Keratinocyte (primary cell): ENCODE data around the gene ELL. TPM values are rescaled to one million over a fixed set of nuclear protein-coding genes. Genes with fewer than 3 reads are reported as not detected.

Experiments
- DNase-seq: peaks from one replicate; pipeline ENCODE4 v3.0.0-alpha.2; 2011; ENCODE audit warnings: low read depth, missing footprints, low spot score
- FAIRE-seq: peaks from 2 replicates; lab custom pipeline; 2011; peaks lifted over from hg19 to GRCh38; lab: Jason Lieb, UNC
- H2AFZ ChIP-seq: 2 replicates; pipeline ENCODE4 v1.6.0; 2012; ENCODE audit warnings: low read length, control low read depth, inconsistent platforms; ENCODE audit not compliant: control insufficient read depth
- H3K27ac ChIP-seq: 2 replicates; pipeline ENCODE4 v1.5.1; 2011; ENCODE audit warnings: low read length; ENCODE audit not compliant: control insufficient read depth, insufficient read depth
- H3K27me3 ChIP-seq: 3 replicates; pipeline ENCODE4 v1.6.0; 2011; ENCODE audit warnings: low read length; ENCODE audit not compliant: control insufficient read depth, insufficient read depth; ENCODE audit errors: extremely low read depth
- H3K36me3 ChIP-seq, 2 experiments: 2 replicates in 1 of 2; 3 replicates in 1 of 2; pipeline ENCODE4 v1.5.1; 2011; ENCODE audit warnings: low read length in 2 of 2, mild to moderate bottlenecking in 1 of 2; ENCODE audit not compliant: control insufficient read depth in 2 of 2, insufficient read depth in 2 of 2; ENCODE audit errors: extremely low read depth in 1 of 2
- H3K4me1 ChIP-seq: 3 replicates; pipeline ENCODE4 v1.5.1; 2011; ENCODE audit warnings: low read length; ENCODE audit not compliant: control insufficient read depth, insufficient read depth; ENCODE audit errors: extremely low read depth
- H3K4me2 ChIP-seq: 3 replicates; pipeline ENCODE4 v1.6.0; 2011; ENCODE audit warnings: low read depth, low read length; ENCODE audit not compliant: control insufficient read depth, insufficient read depth; ENCODE audit errors: extremely low read depth
- H3K4me3 ChIP-seq, 3 experiments: fragments of 200-600 bp in 1 of 3; sonication (generic) in 1 of 3; 2 replicates in 2 of 3; 3 replicates in 1 of 3; pipeline ENCODE4 v1.5.1; 2011 to 2016; ENCODE audit warnings: low read length in 3 of 3, mild to moderate bottlenecking in 3 of 3, control low read depth in 2 of 3, inconsistent platforms in 1 of 3, low read depth in 1 of 3, mixed read lengths in 1 of 3, mixed run types in 1 of 3, moderate library complexity in 1 of 3; ENCODE audit not compliant: control insufficient read depth in 2 of 3, insufficient read depth in 2 of 3; ENCODE audit errors: extremely low read depth in 1 of 3
- H3K79me2 ChIP-seq: 2 replicates; pipeline ENCODE4 v1.6.0; 2012; ENCODE audit warnings: low read length; ENCODE audit not compliant: control insufficient read depth, insufficient read depth
- H3K9ac ChIP-seq: 3 replicates; pipeline ENCODE4 v1.6.0; 2011; ENCODE audit warnings: low read length; ENCODE audit not compliant: control insufficient read depth, insufficient read depth; ENCODE audit errors: extremely low read depth
- H3K9me1 ChIP-seq: 3 replicates; pipeline ENCODE4 v1.6.0; 2011; ENCODE audit warnings: low read length; ENCODE audit not compliant: control insufficient read depth, insufficient read depth; ENCODE audit errors: extremely low read depth
- H3K9me3 ChIP-seq: 2 replicates; pipeline ENCODE4 v1.5.1; 2012; ENCODE audit warnings: low read depth, low read length; ENCODE audit not compliant: control insufficient read depth
- H4K20me1 ChIP-seq: 3 replicates; pipeline ENCODE4 v1.6.0; 2011; ENCODE audit warnings: low read length; ENCODE audit not compliant: control insufficient read depth, insufficient read depth; ENCODE audit errors: extremely low read depth
- EZH2 ChIP-seq: IDR thresholded peaks from one replicate; pipeline ENCODE4 v1.6.1; 2012; ENCODE audit warnings: inconsistent platforms, mild to moderate bottlenecking, low read length, moderate library complexity
- dilution Hi-C: fragments of 300-500 bp; cut with MboI; formaldehyde crosslinking; loops from one replicate; pipeline ENCODE4 v1.7.0; 2020; ENCODE audit warnings: low sequenced_read_pairs; ENCODE audit not compliant: extremely low pct_ligation_motif_present
- polyA plus RNA-seq, 5 experiments: library from polyadenylated mRNA; depleted of rRNA in 3 of 5; stranded (reverse) in 3 of 5; stranded (forward) in 1 of 5; unstranded in 1 of 5; fragments of >200 nt; gene quantifications; 1 replicate in 1 of 5; 2 replicates in 3 of 5; 3 replicates in 1 of 5; pipeline versions ENCODE4 v1.2.1 to v1.2.3, GENCODE V29; 2011 to 2012; ENCODE audit warnings: missing spikeins in 2 of 5, low read depth in 1 of 5, low replicate concordance in 1 of 5
- TF ChIP-seq, protein P1 (sequence below), 3 experiments: IDR thresholded peaks in 1 of 3; conservative IDR thresholded peaks in 1 of 3; optimal IDR thresholded peaks in 1 of 3; 2 replicates in 2 of 3; 3 replicates in 1 of 3; pipeline versions ENCODE3 to v1.5.1; 2011; ENCODE audit warnings: low read length in 3 of 3, mild to moderate bottlenecking in 3 of 3, moderate library complexity in 2 of 3, control low read depth in 1 of 3, inconsistent platforms in 1 of 3; ENCODE audit not compliant: insufficient read depth in 2 of 3; ENCODE audit errors: extremely low read depth in 1 of 3

Gene ELL
- polyA plus RNA-seq, 1 donor (not counting 4 experiments of a cell fraction or from before 2014, with no cell fraction given), result 4.4 TPM

DNA sequence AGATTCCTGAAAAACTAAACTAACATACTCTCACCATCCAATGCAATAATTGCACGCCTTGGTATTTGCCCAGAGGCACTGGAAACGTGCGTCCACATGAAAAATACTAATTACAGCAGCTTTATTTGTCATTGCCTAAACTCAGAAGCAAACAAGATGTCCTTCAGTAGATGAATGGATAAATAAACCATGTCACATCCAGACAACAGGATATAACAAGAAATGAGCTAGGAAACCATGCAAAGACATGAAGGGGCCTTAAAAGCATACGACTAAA, 25.0 kb downstream of the ELL start:
- DNase-seq (no peak), FAIRE-seq (peak; percentile 36)
- TF ChIP-seq EZH2, result no peak
- TF ChIP-seq, protein P1, sequence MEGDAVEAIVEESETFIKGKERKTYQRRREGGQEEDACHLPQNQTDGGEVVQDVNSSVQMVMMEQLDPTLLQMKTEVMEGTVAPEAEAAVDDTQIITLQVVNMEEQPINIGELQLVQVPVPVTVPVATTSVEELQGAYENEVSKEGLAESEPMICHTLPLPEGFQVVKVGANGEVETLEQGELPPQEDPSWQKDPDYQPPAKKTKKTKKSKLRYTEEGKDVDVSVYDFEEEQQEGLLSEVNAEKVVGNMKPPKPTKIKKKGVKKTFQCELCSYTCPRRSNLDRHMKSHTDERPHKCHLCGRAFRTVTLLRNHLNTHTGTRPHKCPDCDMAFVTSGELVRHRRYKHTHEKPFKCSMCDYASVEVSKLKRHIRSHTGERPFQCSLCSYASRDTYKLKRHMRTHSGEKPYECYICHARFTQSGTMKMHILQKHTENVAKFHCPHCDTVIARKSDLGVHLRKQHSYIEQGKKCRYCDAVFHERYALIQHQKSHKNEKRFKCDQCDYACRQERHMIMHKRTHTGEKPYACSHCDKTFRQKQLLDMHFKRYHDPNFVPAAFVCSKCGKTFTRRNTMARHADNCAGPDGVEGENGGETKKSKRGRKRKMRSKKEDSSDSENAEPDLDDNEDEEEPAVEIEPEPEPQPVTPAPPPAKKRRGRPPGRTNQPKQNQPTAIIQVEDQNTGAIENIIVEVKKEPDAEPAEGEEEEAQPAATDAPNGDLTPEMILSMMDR (optimal IDR thresholded peaks at IDR 0.05 in 1 of 3, IDR thresholded peaks at IDR 0.05 in 1 of 3, conservative IDR thresholded peaks at IDR 0.05 in 1 of 3; ENCODE audit: extremely low read depth in 1 of 3, insufficient read depth in 2 of 3, low read length in 3 of 3), result no peak
- H3K79me2 ChIP-seq, result peaks cover 85% of the 10 kb centered on the region
- no peaks in the 10 kb centered on the region for H3K9me3 ChIP-seq
- H3K27ac ChIP-seq, result peak overlapping the region; percentile 77
- H3K27me3 ChIP-seq, result no peaks in the 10 kb centered on the region
- peaks cover 30% of the 10 kb centered on the region for H3K4me1 ChIP-seq
- H3K9ac ChIP-seq, result peak overlapping the region; percentile 36
- H3K36me3 ChIP-seq, result peaks cover 1 to 13% of the 10 kb centered on the region in 2 experiments
- H4K20me1 ChIP-seq, result peaks cover 36% of the 10 kb centered on the region
- H2AFZ ChIP-seq, result no peak overlapping the region
- H3K9me1 ChIP-seq, result peaks cover 12% of the 10 kb centered on the region
- H3K4me2 ChIP-seq, result peak overlapping the region; percentile 69
- dilution Hi-C loops, result no loop called here
- H3K4me3 ChIP-seq, result peak overlapping the region in 1 of 3 experiments; percentile 10

DNA sequence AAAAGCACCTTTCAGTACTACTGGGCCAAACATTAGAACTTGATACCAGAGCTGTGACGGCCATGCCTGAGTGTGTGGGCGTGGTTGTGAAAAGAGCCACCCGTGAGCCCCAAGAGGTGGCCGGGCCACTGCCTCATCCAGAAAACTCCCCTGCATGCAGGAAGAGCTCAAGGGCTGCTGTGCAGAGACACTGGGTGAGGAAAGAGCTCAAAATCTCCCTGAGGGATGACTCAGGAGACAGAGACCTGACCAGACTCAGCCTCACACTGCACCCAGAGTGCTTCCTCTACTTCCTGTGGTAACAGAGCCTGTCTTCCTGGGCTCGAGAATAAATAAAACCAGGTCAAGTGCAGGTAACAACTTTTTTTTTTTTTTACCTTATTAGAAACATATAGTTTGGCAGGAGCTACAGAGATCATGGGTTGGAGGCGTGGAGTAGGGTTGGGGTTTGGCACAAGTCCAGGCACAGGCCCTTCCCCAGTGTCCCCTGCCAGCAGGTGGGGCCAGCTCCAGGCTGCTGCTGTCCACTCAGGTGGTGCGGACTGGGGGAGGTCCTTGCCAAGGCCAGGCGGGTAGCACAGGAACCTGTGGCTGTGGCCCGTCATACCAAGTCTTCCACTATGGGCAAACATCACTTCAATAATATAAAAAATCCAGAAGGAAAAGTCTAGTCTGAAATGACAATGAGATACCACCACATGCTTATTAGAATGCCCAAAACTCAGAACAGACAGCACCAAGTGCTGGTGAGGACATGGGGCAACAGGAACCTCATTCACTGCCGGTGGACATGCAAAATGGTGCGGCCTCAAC, 25.5 kb downstream of the ELL start:
- Histone ChIP-seq H2AFZ (no peak overlapping the region), H3K27me3 (no peaks in the 10 kb centered on the region), H3K9me1 (peaks cover 10% of the 10 kb centered on the region), H3K27ac (peak overlapping the region; percentile 77), H3K4me3 (peak overlapping the region in 1 of 3 experiments; percentile 21), H3K4me2 (peak overlapping the region; percentile 69), H3K36me3 (peaks cover 1 to 12% of the 10 kb centered on the region in 2 experiments), H3K4me1 (peaks cover 29% of the 10 kb centered on the region), H3K9me3 (no peaks in the 10 kb centered on the region), H4K20me1 (peaks cover 34% of the 10 kb centered on the region), H3K9ac (peak overlapping the region; percentile 59), H3K79me2 (peaks cover 85% of the 10 kb centered on the region)
- TF ChIP-seq, protein P1 (optimal IDR thresholded peaks at IDR 0.05 in 1 of 3, IDR thresholded peaks at IDR 0.05 in 1 of 3, conservative IDR thresholded peaks at IDR 0.05 in 1 of 3; ENCODE audit: extremely low read depth in 1 of 3, insufficient read depth in 2 of 3, low read length in 3 of 3), result peak in 2 of 3 experiments; percentile 6 to 40
- no peak for TF ChIP-seq EZH2
- FAIRE-seq, result peak; percentile 97
- DNase-seq, result peak; percentile 26
- dilution Hi-C loops, result no loop called here
